HG03520 (cell line): ENCODE measurements around the gene ENPP1.
"Not testable (repeated sequence)": the region's sequence is repeated elsewhere in the genome, so short reads cannot be mapped to it uniquely, and the experiment has no call there.

Source experiments
- ATAC-seq: cut with Tn5 transposase; IDR thresholded peaks from one replicate; pipeline ENCODE4 v1.9.1; 2021; ENCODE audit warnings: mild to moderate bottlenecking, moderate library complexity; ENCODE audit not compliant: unreplicated experiment

The ENPP1 gene

GRCh38 chr6:131828080-131828479 is 20.3 kb downstream of the ENPP1 start:
- no peak for ATAC-seq

- no peak for ATAC-seq
These were observed 21.1 kb downstream of the ENPP1 start for GRCh38 chr6:131828951-131829350.

DNA sequence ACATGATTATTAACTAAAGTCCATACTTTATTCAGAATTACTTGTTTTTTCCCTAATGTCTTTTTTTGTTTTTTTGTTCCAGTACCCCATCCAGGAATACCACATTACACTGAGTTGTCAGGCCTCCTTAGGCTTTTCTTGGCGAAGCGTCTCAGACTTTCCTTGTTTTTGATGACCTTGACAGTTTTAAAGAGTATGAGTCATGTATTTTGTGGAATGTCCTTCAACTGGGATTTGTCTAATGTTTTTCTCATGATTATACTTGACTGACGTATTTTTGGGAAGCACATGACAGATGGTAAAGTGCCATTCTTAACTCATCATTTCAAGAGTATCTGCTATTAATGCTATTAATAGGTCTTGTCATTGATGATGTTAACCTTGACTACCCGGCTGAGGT is 23.6 kb downstream of the ENPP1 start:
- ATAC-seq: no peak

- no peak for ATAC-seq
These were observed 24.1 kb downstream of the ENPP1 start for GRCh38 chr6:131831886-131832285.

DNA sequence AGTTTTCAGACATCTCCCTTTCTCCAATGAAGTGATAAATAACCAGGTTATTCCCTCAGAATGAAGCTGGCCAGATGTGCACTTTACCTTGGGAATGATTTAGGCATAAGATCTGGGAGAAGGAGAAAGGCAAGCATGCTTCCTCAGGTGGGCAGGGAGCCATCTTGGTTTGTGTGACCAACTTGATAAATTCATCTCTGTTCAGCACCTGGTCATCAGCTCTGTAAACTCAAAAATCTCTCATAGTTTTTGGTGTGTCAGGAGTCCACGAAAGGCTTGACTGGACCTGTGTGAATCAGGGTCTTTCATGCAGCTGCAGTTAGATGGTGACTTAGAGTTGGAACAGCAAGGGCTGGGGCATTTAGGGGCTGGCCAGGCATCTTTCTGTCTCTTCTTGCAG is 24.5 kb downstream of the ENPP1 start:
- ATAC-seq: no peak

- no peak for ATAC-seq
These were observed 30.2 kb downstream of the ENPP1 start for GRCh38 chr6:131838051-131838450.

- no peak for ATAC-seq
These were observed 31.6 kb downstream of the ENPP1 start for GRCh38 chr6:131839388-131839787.

DNA sequence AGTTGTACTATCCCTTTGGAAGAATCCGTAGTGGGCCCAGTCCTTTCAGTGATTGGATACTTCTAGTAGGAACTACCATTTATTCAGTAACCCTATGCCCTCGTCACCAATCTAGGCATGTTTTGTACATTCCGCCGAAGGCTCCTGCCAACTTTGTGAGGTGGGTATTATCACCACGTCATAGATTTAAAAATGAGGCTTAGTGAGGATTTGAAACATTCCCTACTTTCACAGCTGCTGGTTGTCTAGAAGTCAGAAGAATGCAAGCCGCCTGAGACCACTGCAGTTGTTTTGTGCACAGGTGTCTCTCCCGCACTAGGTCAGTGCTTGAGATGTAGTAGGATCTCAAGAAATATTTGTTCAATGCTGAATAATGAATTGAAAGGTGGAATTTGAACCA is 32.6 kb downstream of the ENPP1 start:
- ATAC-seq: no peak

- no peak for ATAC-seq
These were observed 33.2 kb downstream of the ENPP1 start for GRCh38 chr6:131840936-131841583.

GRCh38 chr6:131843768-131844167 is 35.9 kb downstream of the ENPP1 start:
- no peak for ATAC-seq

DNA sequence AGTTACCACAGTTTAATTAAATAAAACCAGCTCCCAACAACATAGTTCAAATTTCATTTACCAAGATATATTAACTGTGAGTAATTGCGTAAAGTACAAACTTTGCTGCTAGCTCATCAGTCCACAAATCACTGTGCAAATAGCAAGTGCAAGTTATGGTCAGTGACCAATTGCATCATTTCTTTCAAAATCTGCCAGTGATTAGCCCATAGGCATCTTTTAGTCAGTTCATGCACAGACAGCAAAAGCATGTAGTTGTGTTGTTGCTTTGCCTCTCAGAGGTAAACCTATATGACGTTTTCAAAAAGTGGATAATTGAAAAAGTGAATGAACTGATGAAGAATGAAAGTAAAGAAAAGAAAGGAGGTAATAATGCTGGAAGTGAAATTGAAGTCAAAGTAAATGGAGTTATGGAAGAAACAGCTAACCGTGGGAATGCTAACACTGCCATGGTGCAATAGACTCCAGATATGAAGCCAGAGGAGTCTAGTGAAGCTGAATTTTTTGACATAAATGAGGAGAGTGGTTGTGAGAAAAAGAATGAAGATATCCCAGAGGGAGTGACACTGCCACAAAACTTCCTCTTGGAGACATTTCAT is 36.5 kb downstream of the ENPP1 start:
- no peak for ATAC-seq

DNA sequence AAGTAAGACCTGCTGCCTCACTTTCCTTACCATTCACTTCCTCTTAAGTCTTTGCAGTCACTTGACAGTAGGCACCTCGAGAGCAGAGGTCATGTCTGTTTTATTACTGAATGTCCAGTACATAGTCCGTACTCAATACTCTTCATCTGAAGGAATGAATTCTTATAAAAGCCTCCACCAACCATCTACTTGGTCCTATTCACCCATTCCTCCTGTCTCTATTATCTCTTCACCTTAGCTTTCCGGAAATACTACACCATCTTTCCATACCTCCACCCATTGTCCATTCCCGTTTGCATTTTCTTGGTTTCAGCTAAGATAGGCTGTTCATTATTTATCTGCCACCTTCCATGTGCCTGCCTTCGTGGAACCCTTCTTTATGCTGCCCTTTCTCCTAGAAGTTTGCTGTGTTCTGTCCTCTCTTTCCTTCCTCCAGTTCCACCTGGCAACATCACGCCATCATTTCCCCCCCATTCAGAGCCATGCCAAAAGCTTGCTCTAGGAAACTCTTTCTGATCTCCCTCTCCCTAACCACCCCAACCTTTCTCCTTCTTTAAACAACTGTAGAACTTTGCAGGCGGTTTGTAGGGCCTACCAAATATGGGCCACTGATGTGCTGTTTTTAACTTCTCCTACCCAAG is 38.3 kb downstream of the ENPP1 start:
- ATAC-seq: no peak

GRCh38 chr6:131846905-131847304 is 39.1 kb downstream of the ENPP1 start:
- no peak for ATAC-seq

DNA sequence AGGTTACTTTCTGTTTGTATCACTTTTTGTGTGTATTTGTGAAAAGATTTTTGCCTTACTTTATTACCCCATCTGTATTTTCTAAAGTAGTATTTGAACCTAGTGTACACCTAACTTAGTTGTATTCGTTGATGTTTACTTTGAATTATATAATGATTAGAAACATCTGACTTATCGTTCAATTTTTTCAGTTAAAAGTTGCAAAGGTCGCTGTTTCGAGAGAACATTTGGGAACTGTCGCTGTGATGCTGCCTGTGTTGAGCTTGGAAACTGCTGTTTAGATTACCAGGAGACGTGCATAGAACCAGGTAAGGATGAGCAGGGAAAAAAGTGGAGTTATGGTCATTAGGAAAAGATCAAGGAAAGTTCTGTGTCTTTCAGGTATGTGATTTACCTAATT is 42.0 kb downstream of the ENPP1 start:
- no peak for ATAC-seq

DNA sequence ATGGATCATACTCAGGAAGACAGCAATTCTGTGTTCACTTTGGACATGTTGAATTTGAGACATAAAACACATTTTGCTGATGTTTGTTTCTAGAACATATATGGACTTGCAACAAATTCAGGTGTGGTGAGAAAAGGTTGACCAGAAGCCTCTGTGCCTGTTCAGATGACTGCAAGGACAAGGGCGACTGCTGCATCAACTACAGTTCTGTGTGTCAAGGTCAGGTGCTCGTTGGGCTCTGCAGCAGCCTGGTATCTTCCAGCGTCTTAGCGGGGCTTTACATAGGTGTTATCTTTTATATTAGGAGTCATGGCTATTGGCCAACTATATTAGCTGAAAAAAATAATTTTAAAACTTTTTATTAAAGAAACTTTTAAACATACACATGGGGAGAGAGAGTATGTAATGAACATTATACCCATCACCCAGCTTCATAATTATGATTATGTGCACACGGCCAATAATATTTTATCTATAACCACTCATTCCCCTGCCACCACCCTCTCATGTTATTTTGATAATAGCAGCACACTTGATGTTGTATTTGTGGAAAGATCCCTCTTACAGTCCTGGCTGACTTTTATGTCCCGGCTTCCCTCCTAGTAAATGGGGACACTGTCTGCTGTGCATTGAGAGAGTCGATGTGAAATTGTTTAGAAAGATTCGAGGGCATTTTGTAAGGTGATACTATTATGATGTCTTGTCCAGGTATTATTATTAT is 43.4 kb downstream of the ENPP1 start:
- no peak for ATAC-seq

DNA sequence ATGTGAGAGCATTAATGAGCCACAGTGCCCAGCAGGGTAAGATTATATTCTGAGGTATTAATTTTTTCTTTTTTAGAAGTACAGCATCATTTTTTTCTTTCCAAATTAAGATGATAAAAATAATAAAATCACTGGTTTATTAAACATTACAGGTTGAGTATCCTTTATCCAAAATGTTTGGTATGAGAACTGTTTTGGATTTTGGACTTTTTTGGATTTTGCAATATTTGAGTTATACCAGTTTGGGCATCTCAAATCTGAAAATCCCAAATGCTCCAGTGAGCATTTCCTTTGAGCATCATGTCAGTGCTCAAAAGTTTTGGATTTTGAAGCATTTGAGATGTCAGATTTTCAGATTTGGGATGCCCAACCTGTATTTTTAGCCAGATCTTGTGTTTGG is 44.4 kb downstream of the ENPP1 start:
- ATAC-seq: no peak

- no peak for ATAC-seq
These were observed 47.0 kb downstream of the ENPP1 start for GRCh38 chr6:131854803-131855202.

GRCh38 chr6:131858765-131859415 is 51.1 kb downstream of the ENPP1 start:
- no peak for ATAC-seq

- not testable (repeated sequence) for ATAC-seq
These were observed 51.8 kb downstream of the ENPP1 start for GRCh38 chr6:131859658-131860057.

GRCh38 chr6:131861381-131861780 is 53.6 kb downstream of the ENPP1 start:
- ATAC-seq: no peak

DNA sequence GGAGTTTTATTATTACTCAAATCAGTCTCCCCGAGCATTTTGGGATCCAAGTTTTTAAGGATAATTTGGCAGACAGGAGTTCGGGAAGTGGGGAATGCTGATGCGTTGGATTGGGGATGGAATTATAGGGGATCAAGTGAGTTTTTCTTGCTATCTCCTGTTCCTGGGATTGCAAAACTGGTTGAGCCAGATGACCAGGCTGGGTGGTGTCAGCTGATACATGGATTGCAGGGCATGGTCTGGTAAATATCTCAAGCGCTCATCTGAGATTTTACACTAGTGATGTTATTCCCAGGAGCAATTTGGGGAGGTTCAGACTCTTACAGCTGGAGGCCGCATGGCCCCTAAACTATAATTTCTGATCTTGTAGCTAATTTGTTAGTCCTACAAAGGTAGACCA is 54.7 kb downstream of the ENPP1 start:
- ATAC-seq: no peak
